A673 (cell line): ENCODE results near the gene PLXND1.

Source experiments
- EZH2 ChIP-seq: fragments of 200-600 bp; sonication (generic); IDR thresholded peaks from 2 replicates; pipeline ENCODE4 v1.6.1; 2017; ENCODE audit warnings: borderline replicate concordance, low read depth, mild to moderate bottlenecking, mixed read lengths, antibody characterized with exemption, low read length; ENCODE audit not compliant: poor library complexity, severe bottlenecking
- TF ChIP-seq, protein P1 (sequence below): fragments of 300-800, 200-600 bp; sonication (generic); conservative IDR thresholded peaks from 2 replicates; pipeline ENCODE4 v1.5.1; 2017; ENCODE audit warnings: low read depth, mild to moderate bottlenecking, antibody characterized with exemption, low read length, moderate library complexity, mixed read lengths

DNA sequence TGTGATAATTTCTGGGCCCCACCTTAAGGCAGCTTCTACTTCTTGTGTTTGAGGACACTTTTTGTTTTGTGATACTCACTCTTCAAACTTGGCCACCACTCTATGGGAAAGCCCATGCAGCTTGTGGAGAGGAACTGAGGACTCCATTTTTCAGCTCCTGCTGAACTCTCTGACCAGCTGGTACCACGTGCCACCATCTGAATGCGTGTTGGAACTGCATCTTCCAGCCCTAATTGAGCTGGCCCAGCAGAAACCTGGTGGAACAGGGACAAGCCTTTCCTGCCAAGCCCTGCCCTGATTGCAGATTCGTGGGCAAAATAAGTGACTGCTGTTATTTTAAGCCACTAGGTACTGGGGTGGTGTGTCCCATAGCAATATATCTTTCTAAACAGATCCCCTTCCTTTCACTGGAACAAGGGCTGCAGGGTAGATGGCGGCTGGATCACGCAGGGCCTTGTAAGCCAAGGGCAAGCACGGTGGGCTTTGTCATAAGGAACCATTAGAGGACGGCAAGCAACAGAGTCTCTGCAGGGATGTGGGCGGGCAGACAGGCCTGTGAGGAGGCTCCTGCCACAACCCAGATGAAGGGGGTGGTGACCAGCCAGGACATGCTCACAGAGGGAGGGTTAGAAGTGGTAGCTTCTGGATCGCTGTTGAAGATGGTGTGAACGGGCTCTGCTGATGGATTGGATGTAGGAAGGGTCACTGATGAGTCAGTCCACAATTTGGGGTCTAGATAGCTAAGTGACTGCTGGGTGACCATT is 54.0 kb downstream of the PLXND1 start:
- TF ChIP-seq EZH2 = no peak
- TF ChIP-seq, protein P1, sequence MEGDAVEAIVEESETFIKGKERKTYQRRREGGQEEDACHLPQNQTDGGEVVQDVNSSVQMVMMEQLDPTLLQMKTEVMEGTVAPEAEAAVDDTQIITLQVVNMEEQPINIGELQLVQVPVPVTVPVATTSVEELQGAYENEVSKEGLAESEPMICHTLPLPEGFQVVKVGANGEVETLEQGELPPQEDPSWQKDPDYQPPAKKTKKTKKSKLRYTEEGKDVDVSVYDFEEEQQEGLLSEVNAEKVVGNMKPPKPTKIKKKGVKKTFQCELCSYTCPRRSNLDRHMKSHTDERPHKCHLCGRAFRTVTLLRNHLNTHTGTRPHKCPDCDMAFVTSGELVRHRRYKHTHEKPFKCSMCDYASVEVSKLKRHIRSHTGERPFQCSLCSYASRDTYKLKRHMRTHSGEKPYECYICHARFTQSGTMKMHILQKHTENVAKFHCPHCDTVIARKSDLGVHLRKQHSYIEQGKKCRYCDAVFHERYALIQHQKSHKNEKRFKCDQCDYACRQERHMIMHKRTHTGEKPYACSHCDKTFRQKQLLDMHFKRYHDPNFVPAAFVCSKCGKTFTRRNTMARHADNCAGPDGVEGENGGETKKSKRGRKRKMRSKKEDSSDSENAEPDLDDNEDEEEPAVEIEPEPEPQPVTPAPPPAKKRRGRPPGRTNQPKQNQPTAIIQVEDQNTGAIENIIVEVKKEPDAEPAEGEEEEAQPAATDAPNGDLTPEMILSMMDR = no peak
